NB4 (cell line): ENCODE data around the gene GNB1L.

Source experiments
- CTCF ChIP-seq: IDR thresholded peaks from one replicate; pipeline ENCODE4 v1.5.1; 2012; ENCODE audit warnings: low read depth, low read length
- MYC ChIP-seq: IDR thresholded peaks from 2 replicates; pipeline ENCODE4 v1.6.1; 2011; ENCODE audit warnings: low read depth, low read length
- POLR2A ChIP-seq: IDR thresholded peaks from 2 replicates; pipeline ENCODE4 v1.6.1; 2011; ENCODE audit warnings: mild to moderate bottlenecking; ENCODE audit not compliant: insufficient read length; ENCODE audit errors: extremely low read depth

GRCh38 chr22:19740586-19740985 is 114.1 kb downstream of the GNB1L start:
- no peak for TF ChIP-seq POLR2A
- TF ChIP-seq CTCF: no peak
- no peak for TF ChIP-seq MYC
